Measurements from ENCODE around the gene CNTNAP5.

- TF ChIP-seq CTCF (IDR thresholded peaks at IDR 0.05; ENCODE audit: poor library complexity) (no peak), EZH2 (IDR thresholded peaks at IDR 0.05; ENCODE audit: borderline replicate concordance) (no peak), EZH2phosphoT487 (IDR thresholded peaks at IDR 0.05; ENCODE audit: low read depth, severe bottlenecking, unreplicated experiment) (no peak)
Measured at GRCh38 chr2:124151691-124152090, 126.6 kb downstream of the CNTNAP5 start.
